GM12878 (cell line): Measurements from ENCODE around the gene AIF1L. TPM values are rescaled to one million over a fixed set of nuclear protein-coding genes. Genes with fewer than 3 reads are reported as not detected.

Source experiments
- ATAC-seq: fragments of 200-7000 bp; cut with Tn5 transposase; 3 replicates; pipeline ENCODE4 v1.9.1; 2020; ENCODE audit warnings: mild to moderate bottlenecking, moderate library complexity
- BruUV-seq: library from RNA; stranded (reverse); fragments of 400-500 nt; replicated peaks from 2 replicates; lab custom pipeline; 2021; lab: Mats Ljungman, UMichigan
- CTCF ChIA-PET: fragments of 300-600 bp; sonication (Branson Sonifier 250); formaldehyde crosslinking; extraction: SDS; loops from one replicate; lab custom pipeline; 2021; ENCODE audit warnings: inconsistent platforms; lab: Yijun Ruan, JAX
- POLR2A ChIA-PET: fragments of 350-600 bp; formaldehyde crosslinking; extraction: SDS; loops from one replicate; lab custom pipeline; 2021; ENCODE audit warnings: inconsistent platforms; lab: Charles Lee
- RAD21 ChIA-PET: fragments of 300-600 bp; sonication (Branson Sonifier 250); formaldehyde crosslinking; loops from one replicate; lab custom pipeline; 2023; ENCODE audit warnings: antibody characterized with exemption; ENCODE audit not compliant: unreplicated experiment; lab: Charles Lee
- SMC1A ChIA-PET: fragments of 300-600 bp; sonication (Branson Sonifier 250); formaldehyde crosslinking; loops from one replicate; lab custom pipeline; 2023; ENCODE audit not compliant: unreplicated experiment, uncharacterized antibody; lab: Charles Lee
- DNase-seq: peaks from one replicate; pipeline ENCODE4 v3.0.0-alpha.2; 2011; ENCODE audit warnings: low read depth, low spot score
- FAIRE-seq: peaks from 3 replicates; lab custom pipeline; 2011; peaks lifted over from hg19 to GRCh38; lab: Jason Lieb, UNC
- H2AFZ ChIP-seq: 2 replicates; pipeline ENCODE4 v1.6.0; 2011; ENCODE audit warnings: low read depth, low read length, control low read depth; ENCODE audit not compliant: control insufficient read depth
- H3K27ac ChIP-seq: 2 replicates; pipeline ENCODE4 v1.5.1; 2011; ENCODE audit warnings: control low read depth; ENCODE audit not compliant: control insufficient read depth, insufficient read depth
- H3K27me3 ChIP-seq, 2 experiments: replicated peaks in 1 of 2; 2 replicates each; pipeline versions ENCODE4 v1.6.0 to v1.6.1; 2011; ENCODE audit warnings: low read length in 1 of 2; ENCODE audit not compliant: control insufficient read depth in 2 of 2, insufficient read depth in 2 of 2
- H3K36me3 ChIP-seq, 2 experiments: 2 replicates each; pipeline ENCODE4 v1.5.1; 2011; ENCODE audit warnings: low read length in 1 of 2; ENCODE audit not compliant: control insufficient read depth in 2 of 2, insufficient read depth in 2 of 2
- H3K4me1 ChIP-seq: 2 replicates; pipeline ENCODE4 v1.6.1; 2011; ENCODE audit warnings: mild to moderate bottlenecking, low read length, moderate library complexity, mixed read lengths; ENCODE audit not compliant: control insufficient read depth, insufficient read depth
- H3K4me2 ChIP-seq: 2 replicates; pipeline ENCODE4 v1.6.0; 2011; ENCODE audit warnings: control low read depth; ENCODE audit not compliant: control insufficient read depth, insufficient read depth
- H3K4me3 ChIP-seq: fragments of 200-600 bp; sonication (generic); 2 replicates; pipeline ENCODE4 v1.5.1; 2016
- H3K79me2 ChIP-seq: 2 replicates; pipeline ENCODE4 v1.6.0; 2011; ENCODE audit warnings: low read length; ENCODE audit not compliant: control insufficient read depth, insufficient read depth
- H3K9ac ChIP-seq: 2 replicates; pipeline ENCODE4 v1.8.0; 2011; ENCODE audit warnings: low read length, control low read depth, mixed read lengths; ENCODE audit not compliant: control insufficient read depth, insufficient read depth
- H3K9me3 ChIP-seq: replicated peaks from 3 replicates; pipeline ENCODE4 v1.5.1; 2011; ENCODE audit warnings: mild to moderate bottlenecking, low read length; ENCODE audit not compliant: control insufficient read depth, insufficient read depth
- H4K20me1 ChIP-seq: 2 replicates; pipeline ENCODE4 v1.6.0; 2011; ENCODE audit not compliant: control insufficient read depth, insufficient read depth
- CBX3 ChIP-seq: fragments of 200-600 bp; sonication (generic); IDR thresholded peaks from 2 replicates; pipeline ENCODE4 v1.6.1; 2016; ENCODE audit warnings: low read depth, borderline replicate concordance
- ETV6 ChIP-seq, 2 experiments: fragments of 450-650 bp in 1 of 2; IDR thresholded peaks in 1 of 2; conservative IDR thresholded peaks in 1 of 2; 2 replicates each; pipeline ENCODE4 v1.6.1; 2014; ENCODE audit warnings: antibody characterized with exemption in 1 of 2, borderline replicate concordance in 1 of 2, low read depth in 1 of 2, mild to moderate bottlenecking in 1 of 2, moderate library complexity in 1 of 2
- HSF1 ChIP-seq: fragments of 150-350 bp; IDR thresholded peaks from 2 replicates; pipeline ENCODE4 v1.6.1; 2014; ENCODE audit warnings: mild to moderate bottlenecking, low read depth, low read length
- IRF4 ChIP-seq: IDR thresholded peaks from 2 replicates; pipeline ENCODE4 v1.6.1; 2011; ENCODE audit warnings: low read depth, low read length
- NBN ChIP-seq: fragments of 450-650 bp; IDR thresholded peaks from 2 replicates; pipeline ENCODE4 v1.6.1; 2016
- NR2F1 ChIP-seq: fragments of 450-650 bp; conservative IDR thresholded peaks from 2 replicates; pipeline ENCODE4 v1.6.1; 2017; ENCODE audit warnings: mild to moderate bottlenecking
- PML ChIP-seq: IDR thresholded peaks from 2 replicates; pipeline ENCODE4 v1.6.1; 2012; ENCODE audit warnings: low read length, inconsistent platforms
- RAD21 ChIP-seq: IDR thresholded peaks from 2 replicates; pipeline ENCODE4 v1.6.1; 2011; ENCODE audit warnings: mild to moderate bottlenecking, low read depth, low read length, moderate library complexity; ENCODE audit not compliant: insufficient read depth
- RBBP5 ChIP-seq: fragments of 200-600 bp; sonication (generic); conservative IDR thresholded peaks from 2 replicates; pipeline ENCODE4 v1.6.1; 2016
- SP1 ChIP-seq: IDR thresholded peaks from one replicate; pipeline ENCODE4 v1.6.1; 2011; ENCODE audit warnings: low read depth, low read length
- SREBF2 ChIP-seq: IDR thresholded peaks from 2 replicates; pipeline ENCODE4 v1.6.1; 2012; ENCODE audit warnings: mild to moderate bottlenecking, low read length
- STAT1 ChIP-seq: fragments of 450-650 bp; conservative IDR thresholded peaks from 2 replicates; pipeline ENCODE4 v1.6.1; 2014; ENCODE audit warnings: antibody characterized with exemption, mild to moderate bottlenecking
- TCF7 ChIP-seq: IDR thresholded peaks from 2 replicates; pipeline ENCODE4 v1.6.1; 2014; ENCODE audit warnings: antibody characterized with exemption, borderline replicate concordance
- USF1 ChIP-seq: IDR thresholded peaks from 2 replicates; pipeline ENCODE4 v1.6.1; 2011; ENCODE audit warnings: borderline replicate concordance, low read depth, mild to moderate bottlenecking, moderate library complexity, mixed read lengths, low read length; ENCODE audit not compliant: insufficient read depth; ENCODE audit errors: extremely low read length
- ZNF592 ChIP-seq: fragments of 450-650 bp; IDR thresholded peaks from 2 replicates; pipeline ENCODE4 v1.6.1; 2017; ENCODE audit warnings: mild to moderate bottlenecking, moderate library complexity
- ZSCAN29 ChIP-seq: fragments of 450-650 bp; IDR thresholded peaks from 2 replicates; pipeline ENCODE4 v1.6.1; 2017; ENCODE audit warnings: mild to moderate bottlenecking, moderate library complexity
- WGBS: methylation state at CpG from one replicate; pipeline ENCODE4 v1.1.6; 2016; ENCODE audit warnings: low lambda C conversion rate; ENCODE audit not compliant: insufficient replicate concordance, insufficient coverage; ENCODE audit errors: missing lambda C conversion rate; 5-methylcytosine and 5-hydroxymethylcytosine counted together
- in situ Hi-C: fragments of 300-500 bp; cut with MboI; formaldehyde crosslinking; loops from 9 replicates; pipeline ENCODE4 v1.14.3; 2018; ENCODE audit warnings: mixed read lengths
- intact Hi-C: fragments of 100-400 bp; cut with micrococcal nuclease; formaldehyde crosslinking; loops from one replicate; pipeline ENCODE4 v1.14.2; 2022; ENCODE audit not compliant: unreplicated experiment
- polyA plus RNA-seq, 11 experiments: library from polyadenylated mRNA; depleted of rRNA in 4 of 11; unstranded in 6 of 11; stranded (reverse) in 5 of 11; fragments of >200 nt; fragmentation: Nextera tagmentation in 4 of 11; fragmentation: Illumina TruSeq in 1 of 11; extraction: Ambion mirVana in 4 of 11; extraction: Trizol in 1 of 11; gene quantifications; 1 replicate in 1 of 11; 2 replicates in 10 of 11; pipeline versions ENCODE4 v1.2.1 to v1.2.3, GENCODE V29; 2011 to 2016; ENCODE audit warnings: inconsistent platforms in 2 of 11, missing spikeins in 2 of 11, low read depth in 1 of 11
- total RNA-seq, 4 experiments: library from RNA; depleted of rRNA in 3 of 4; stranded (reverse); fragments of >200 nt in 3 of 4; fragmentation: Illumina TruSeq in 1 of 4; extraction: Trizol in 1 of 4; gene quantifications; 2 replicates each; pipeline versions ENCODE4 v1.2.1 to v1.2.3, GENCODE V29; 2013 to 2021

AIF1L gene
- total and polyA plus RNA-seq, 10 of the 15 experiments (the other 5 are each of a cell fraction or from before 2014, with no cell fraction given): 0.07 to 0.15 (median 0.08) TPM; not detected in 7

GRCh38 chr9:131142160-131142559, 45.8 kb downstream of the AIF1L start (continued):
- no peak for TF ChIP-seq ZSCAN29
- no peak for TF ChIP-seq RAD21

- Histone ChIP-seq H3K4me3 (no peak overlapping the region), H3K4me2 (no peak overlapping the region), H3K36me3 (peaks cover 12 to 24% of the 10 kb centered on the region in 2 experiments), H3K27me3 (no peaks in the 10 kb centered on the region), H3K9ac (no peak overlapping the region), H3K9me3 (no peaks in the 10 kb centered on the region), H4K20me1 (no peaks in the 10 kb centered on the region), H3K27ac (no peak overlapping the region), H3K79me2 (no peaks in the 10 kb centered on the region), H3K4me1 (no peaks in the 10 kb centered on the region), H2AFZ (no peak overlapping the region)
- DNase-seq: no peak
- FAIRE-seq: no peak
- WGBS: 43% methylated on average over 3 of the region's 3 CpGs
- intact Hi-C loops (no loop called here), in situ Hi-C loops (no loop called here)
- ChIA-PET SMC1A (interaction anchor here (1.6 kb wide), 1 partner anchor 15 kb away, joined by 3 read pairs; no protein-coding TSS in a partner anchor), CTCF (interaction anchor here (2.0 kb wide), 1 partner anchor 192 kb away, joined by 8 read pairs; no protein-coding TSS in a partner anchor), RAD21 (no interaction called here), POLR2A (interaction anchor here (0.6 kb wide), 1 partner anchor 18 kb away, joined by 3 read pairs; no protein-coding TSS in a partner anchor)
- no TSS peak for BruUV-seq
- no peak for ATAC-seq
- TF ChIP-seq PML: no peak
- no peak for TF ChIP-seq SP1
- no peak for TF ChIP-seq ZNF592
- no peak for TF ChIP-seq ZSCAN29
- TF ChIP-seq IRF4: no peak
- TF ChIP-seq USF1: no peak
- TF ChIP-seq CBX3: no peak
- TF ChIP-seq ETV6 (conservative IDR thresholded peaks at IDR 0.05 in 1 of 2, IDR thresholded peaks at IDR 0.05 in 1 of 2; ENCODE audit: borderline replicate concordance in 1 of 2, low read depth in 1 of 2): no peak
- TF ChIP-seq HSF1: no peak
- no peak for TF ChIP-seq TCF7
- no peak for TF ChIP-seq NR2F1
- TF ChIP-seq STAT1: no peak
- no peak for TF ChIP-seq RBBP5
- TF ChIP-seq NBN: no peak
- no peak for TF ChIP-seq SREBF2
These were observed 47.9 kb downstream of the AIF1L start for GRCh38 chr9:131144201-131144600.
